ENCODE data around the gene ITGA11. TPM values are rescaled to one million over a fixed set of nuclear protein-coding genes. Genes with fewer than 3 reads are reported as not detected.

The ITGA11 gene
- total and polyA plus RNA-seq, 8 donors: 0.08 to 12.1 (median 2.0) TPM

GRCh38 chr15:68326711-68327354 is 105.1 kb downstream of the ITGA11 start:
- intact Hi-C loops (cut with DNase I; ENCODE audit: low total_unique reads): no loop called here
- H3K4me1 ChIP-seq: no peaks in the 10 kb centered on the region
- H3K27ac ChIP-seq: no peak overlapping the region
- TF ChIP-seq POLR2A (IDR thresholded peaks at IDR 0.05) (no peak), POLR2AphosphoS5 (IDR thresholded peaks at IDR 0.05) (no peak), EP300 (IDR thresholded peaks at IDR 0.05) (no peak), CTCF (IDR thresholded peaks at IDR 0.05) (no peak)
- H3K27me3 ChIP-seq: peaks cover 0 to 14% (median 5%) of the 10 kb centered on the region in 3 donors
- WGBS, 5 donors: 68 to 79% (median 72%) methylated on average over 11 of the region's 11 CpGs
- no peaks in the 10 kb centered on the region for H3K36me3 ChIP-seq
- H3K4me3 ChIP-seq: no peak overlapping the region
- no peaks in the 10 kb centered on the region for H3K9me3 ChIP-seq
- DNase-seq: no peak

- Histone ChIP-seq H3K4me3 (no peak overlapping the region), H3K9me3 (no peaks in the 10 kb centered on the region), H3K36me3 (no peaks in the 10 kb centered on the region), H3K27me3 (peaks cover 0 to 14% (median 5%) of the 10 kb centered on the region in 3 donors), H3K4me1 (no peaks in the 10 kb centered on the region), H3K27ac (no peak overlapping the region)
- no peak for DNase-seq
- WGBS, 5 donors: 73 to 82% (median 77%) methylated on average over 4 of the region's 4 CpGs
- TF ChIP-seq CTCF (IDR thresholded peaks at IDR 0.05) (no peak), POLR2AphosphoS5 (IDR thresholded peaks at IDR 0.05) (no peak), EP300 (IDR thresholded peaks at IDR 0.05) (no peak), POLR2A (IDR thresholded peaks at IDR 0.05) (no peak)
- intact Hi-C loops (cut with DNase I; ENCODE audit: low total_unique reads): no loop called here
These were observed 106.2 kb downstream of the ITGA11 start for GRCh38 chr15:68325726-68326125.

- Histone ChIP-seq H3K4me3 (no peak overlapping the region), H3K27ac (no peak overlapping the region), H3K36me3 (no peaks in the 10 kb centered on the region), H3K4me1 (no peaks in the 10 kb centered on the region), H3K27me3 (peaks cover 0 to 14% (median 5%) of the 10 kb centered on the region in 3 donors), H3K9me3 (no peaks in the 10 kb centered on the region)
- intact Hi-C loops (cut with DNase I; ENCODE audit: low total_unique reads): no loop called here
- 65 to 75% (median 72%) methylated on average over 8 to 9 of the region's 9 CpGs for WGBS, 5 donors
- no peak for TF ChIP-seq CTCF (IDR thresholded peaks at IDR 0.05)
- TF ChIP-seq POLR2AphosphoS5 (IDR thresholded peaks at IDR 0.05): no peak
- TF ChIP-seq EP300 (IDR thresholded peaks at IDR 0.05): no peak
- no peak for TF ChIP-seq POLR2A (IDR thresholded peaks at IDR 0.05)
- no peak for DNase-seq
These were observed 109.2 kb downstream of the ITGA11 start for GRCh38 chr15:68322796-68323195.

- DNase-seq: no peak
- intact Hi-C loops (cut with DNase I; ENCODE audit: low total_unique reads): no loop called here
These were observed 110.7 kb downstream of the ITGA11 start for GRCh38 chr15:68321229-68321628.

More at GRCh38 chr15:68321229-68321628, 110.7 kb downstream of the ITGA11 start:
- WGBS, 5 donors: 49 to 85% (median 77%) methylated on average over 5 to 7 of the region's 7 CpGs
- Histone ChIP-seq H3K9me3 (no peaks in the 10 kb centered on the region), H3K27me3 (peaks cover 0 to 2% (median 0%) of the 10 kb centered on the region in 3 donors), H3K4me1 (no peaks in the 10 kb centered on the region), H3K27ac (no peak overlapping the region), H3K36me3 (no peaks in the 10 kb centered on the region), H3K4me3 (no peak overlapping the region)
- no peak for TF ChIP-seq POLR2AphosphoS5 (IDR thresholded peaks at IDR 0.05)
- TF ChIP-seq EP300 (IDR thresholded peaks at IDR 0.05): no peak
- no peak for TF ChIP-seq CTCF (IDR thresholded peaks at IDR 0.05)
- no peak for TF ChIP-seq POLR2A (IDR thresholded peaks at IDR 0.05)

Data from stomach (tissue), 9 donors.